ENCODE data around the gene ERC1. TPM values are rescaled to one million over a fixed set of nuclear protein-coding genes. Genes with fewer than 3 reads are reported as not detected.
"Not testable (repeated sequence)": the region's sequence is repeated elsewhere in the genome, so short reads cannot be mapped to it uniquely, and the experiment has no call there.

ERC1 gene
- total RNA-seq, 2 experiments from 2014 or later = 40.1 to 49.6 TPM

DNA sequence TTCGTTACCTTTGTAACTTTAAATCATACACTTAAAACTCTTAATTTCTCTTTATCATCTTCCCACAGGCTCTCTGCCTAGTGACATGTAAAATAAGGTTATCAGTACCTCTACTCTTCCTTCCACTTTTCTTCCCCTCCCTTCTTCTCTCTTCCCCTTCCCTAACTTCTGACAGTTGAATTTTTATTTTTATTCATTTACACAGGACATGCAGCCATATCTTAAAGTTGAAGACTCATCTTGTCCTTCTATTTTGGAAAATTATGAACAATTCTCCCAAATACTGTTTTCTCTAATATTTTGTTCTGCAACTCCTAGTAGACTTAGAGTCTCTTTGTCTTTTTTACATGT, 339.4 kb downstream of the ERC1 start:
- H3K4me1 Mint-ChIP-seq (ENCODE audit: low read depth) = peaks cover 12% of the 10 kb centered on the region
- CTCF ChIA-PET = no interaction called here
- H3K36me3 ChIP-seq (ENCODE audit: insufficient read depth, low read length) = peaks cover 2% of the 10 kb centered on the region
- H3K4me1 ChIP-seq (ENCODE audit: insufficient read depth, low read length) = no peaks in the 10 kb centered on the region
- TF ChIP-seq, protein P1, sequence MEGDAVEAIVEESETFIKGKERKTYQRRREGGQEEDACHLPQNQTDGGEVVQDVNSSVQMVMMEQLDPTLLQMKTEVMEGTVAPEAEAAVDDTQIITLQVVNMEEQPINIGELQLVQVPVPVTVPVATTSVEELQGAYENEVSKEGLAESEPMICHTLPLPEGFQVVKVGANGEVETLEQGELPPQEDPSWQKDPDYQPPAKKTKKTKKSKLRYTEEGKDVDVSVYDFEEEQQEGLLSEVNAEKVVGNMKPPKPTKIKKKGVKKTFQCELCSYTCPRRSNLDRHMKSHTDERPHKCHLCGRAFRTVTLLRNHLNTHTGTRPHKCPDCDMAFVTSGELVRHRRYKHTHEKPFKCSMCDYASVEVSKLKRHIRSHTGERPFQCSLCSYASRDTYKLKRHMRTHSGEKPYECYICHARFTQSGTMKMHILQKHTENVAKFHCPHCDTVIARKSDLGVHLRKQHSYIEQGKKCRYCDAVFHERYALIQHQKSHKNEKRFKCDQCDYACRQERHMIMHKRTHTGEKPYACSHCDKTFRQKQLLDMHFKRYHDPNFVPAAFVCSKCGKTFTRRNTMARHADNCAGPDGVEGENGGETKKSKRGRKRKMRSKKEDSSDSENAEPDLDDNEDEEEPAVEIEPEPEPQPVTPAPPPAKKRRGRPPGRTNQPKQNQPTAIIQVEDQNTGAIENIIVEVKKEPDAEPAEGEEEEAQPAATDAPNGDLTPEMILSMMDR (IDR thresholded peaks at IDR 0.05) = no peak
- H3K9me3 Mint-ChIP-seq = no peaks in the 10 kb centered on the region
- ATAC-seq (ENCODE audit: poor library complexity) (no peak), DNase-seq (no peak)
- no peak overlapping the region for H3K4me3 Mint-ChIP-seq
- intact Hi-C loops (cut with DNase I, micrococcal nuclease) = no loop called here
- POLR2A ChIA-PET = no interaction called here
- H3K27ac ChIP-seq (ENCODE audit: low read depth in 1 of 2, low read length in 2 of 2) = no peak overlapping the region
- H3K9me3 ChIP-seq (ENCODE audit: control insufficient read depth in 1 of 2, insufficient read depth in 1 of 2, low read length in 2 of 2) = no peaks in the 10 kb centered on the region
- H3K27ac Mint-ChIP-seq = no peak overlapping the region
- H3K27me3 ChIP-seq (ENCODE audit: control insufficient read depth in 1 of 2, insufficient read depth in 2 of 2, low read length in 2 of 2) = no peaks in the 10 kb centered on the region
- H3K27me3 Mint-ChIP-seq = no peaks in the 10 kb centered on the region
- no peak overlapping the region for H3K4me3 ChIP-seq (ENCODE audit: low read length)
- H3K36me3 Mint-ChIP-seq (ENCODE audit: low read depth) = peaks cover 37% of the 10 kb centered on the region

GRCh38 chr12:1332327-1332726, 341.3 kb downstream of the ERC1 start:
- peaks cover 13% of the 10 kb centered on the region for H3K4me1 Mint-ChIP-seq (ENCODE audit: low read depth)
- CTCF ChIA-PET = interaction anchor here (1.2 kb wide), 1 partner anchor 214 kb away, joined by 3 read pairs; no protein-coding TSS in a partner anchor
- DNase-seq = no peak
- intact Hi-C loops (cut with DNase I, micrococcal nuclease) = no loop called here
- no peak overlapping the region for H3K4me3 ChIP-seq (ENCODE audit: low read length)
- no peaks in the 10 kb centered on the region for H3K27me3 ChIP-seq (ENCODE audit: control insufficient read depth in 1 of 2, insufficient read depth in 2 of 2, low read length in 2 of 2)
- no peaks in the 10 kb centered on the region for H3K4me1 ChIP-seq (ENCODE audit: insufficient read depth, low read length)
- H3K4me3 Mint-ChIP-seq = no peak overlapping the region
- ATAC-seq (ENCODE audit: poor library complexity) = no peak
- no peak overlapping the region for H3K27ac Mint-ChIP-seq
- H3K27me3 Mint-ChIP-seq = no peaks in the 10 kb centered on the region
- no peaks in the 10 kb centered on the region for H3K9me3 Mint-ChIP-seq
- POLR2A ChIA-PET = no interaction called here
- TF ChIP-seq, protein P1 (IDR thresholded peaks at IDR 0.05) = no peak
- H3K36me3 ChIP-seq (ENCODE audit: insufficient read depth, low read length) = peaks cover 2% of the 10 kb centered on the region
- H3K9me3 ChIP-seq (ENCODE audit: control insufficient read depth in 1 of 2, insufficient read depth in 1 of 2, low read length in 2 of 2) = no peaks in the 10 kb centered on the region
- peaks cover 37% of the 10 kb centered on the region for H3K36me3 Mint-ChIP-seq (ENCODE audit: low read depth)
- H3K27ac ChIP-seq (ENCODE audit: low read depth in 1 of 2, low read length in 2 of 2) = no peak overlapping the region

DNA sequence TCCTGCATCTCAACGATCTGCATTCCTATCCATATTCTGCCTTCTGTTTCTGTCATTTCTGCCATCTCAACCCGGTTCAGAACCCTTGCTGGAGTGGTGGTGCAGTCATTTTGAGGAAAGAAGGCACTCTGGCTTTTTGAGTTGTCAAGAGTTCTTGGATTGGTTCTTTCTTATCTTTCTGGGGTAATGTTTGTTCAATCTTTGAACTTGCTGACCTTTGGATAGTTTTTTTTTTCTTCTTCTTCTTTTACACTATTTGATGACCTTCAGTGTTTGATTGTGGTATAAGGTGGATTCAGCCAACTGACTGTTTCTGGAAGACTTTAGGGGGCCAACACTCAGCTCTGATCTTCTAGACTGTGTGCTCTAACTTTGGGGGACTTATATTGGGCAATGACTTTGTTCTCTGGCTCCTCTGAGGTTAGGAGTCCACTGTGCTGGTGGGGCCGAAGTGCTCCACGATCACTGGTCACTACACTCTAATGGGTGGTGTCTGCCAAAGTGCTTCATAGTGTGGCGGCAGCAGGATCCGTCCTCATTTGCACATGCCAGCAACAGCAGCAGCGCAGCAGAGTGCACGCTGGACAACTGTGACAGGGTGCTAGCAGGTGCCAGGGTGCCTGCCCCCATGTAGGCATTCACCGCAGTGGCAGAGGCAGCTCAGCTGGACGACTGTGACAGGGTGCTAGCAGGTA, 347.6 kb downstream of the ERC1 start:
- CTCF ChIA-PET = no interaction called here
- POLR2A ChIA-PET = interaction anchor here (0.7 kb wide), 1 partner anchor 13 kb away, joined by 3 read pairs; no protein-coding TSS in a partner anchor
- peaks cover 34% of the 10 kb centered on the region for H3K36me3 Mint-ChIP-seq (ENCODE audit: low read depth)
- no peak for ATAC-seq (ENCODE audit: poor library complexity)
- intact Hi-C loops (cut with DNase I, micrococcal nuclease) = no loop called here
- H3K4me1 Mint-ChIP-seq (ENCODE audit: low read depth) = peaks cover 13% of the 10 kb centered on the region
- no peaks in the 10 kb centered on the region for H3K9me3 Mint-ChIP-seq
- no peak for DNase-seq
- Histone ChIP-seq H3K4me1 (ENCODE audit: insufficient read depth, low read length) (no peaks in the 10 kb centered on the region), H3K27ac (ENCODE audit: low read depth in 1 of 2, low read length in 2 of 2) (no peak overlapping the region), H3K4me3 (ENCODE audit: low read length) (no peak overlapping the region), H3K36me3 (ENCODE audit: insufficient read depth, low read length) (no peaks in the 10 kb centered on the region), H3K9me3 (ENCODE audit: control insufficient read depth in 1 of 2, insufficient read depth in 1 of 2, low read length in 2 of 2) (no peaks in the 10 kb centered on the region), H3K27me3 (ENCODE audit: control insufficient read depth in 1 of 2, insufficient read depth in 2 of 2, low read length in 2 of 2) (no peaks in the 10 kb centered on the region)
- TF ChIP-seq, protein P1 (IDR thresholded peaks at IDR 0.05) = no peak
- no peaks in the 10 kb centered on the region for H3K27me3 Mint-ChIP-seq
- H3K4me3 Mint-ChIP-seq = no peak overlapping the region
- H3K27ac Mint-ChIP-seq = no peak overlapping the region

GRCh38 chr12:1339178-1339541, 348.1 kb downstream of the ERC1 start:
- ATAC-seq (ENCODE audit: poor library complexity); H3K27ac ChIP-seq (ENCODE audit: low read depth in 1 of 2, low read length in 2 of 2); H3K9me3 Mint-ChIP-seq; intact Hi-C loops (cut with DNase I, micrococcal nuclease); H3K9me3 ChIP-seq (ENCODE audit: control insufficient read depth in 1 of 2, insufficient read depth in 1 of 2, low read length in 2 of 2); H3K36me3 ChIP-seq (ENCODE audit: insufficient read depth, low read length); H3K27ac Mint-ChIP-seq; CTCF ChIA-PET; H3K4me3 Mint-ChIP-seq; H3K4me1 ChIP-seq (ENCODE audit: insufficient read depth, low read length); H3K4me3 ChIP-seq (ENCODE audit: low read length); DNase-seq; H3K27me3 ChIP-seq (ENCODE audit: control insufficient read depth in 1 of 2, insufficient read depth in 2 of 2, low read length in 2 of 2); H3K4me1 Mint-ChIP-seq (ENCODE audit: low read depth); H3K27me3 Mint-ChIP-seq: not testable (repeated sequence)
- POLR2A ChIA-PET = interaction anchor here (0.7 kb wide), 1 partner anchor 12 kb away, joined by 3 read pairs; no protein-coding TSS in a partner anchor
- H3K36me3 Mint-ChIP-seq (ENCODE audit: low read depth) = peaks cover 29% of the 10 kb centered on the region
